PC-3 (cell line): ENCODE measurements around the gene TMEM161A. TPM values are rescaled to one million over a fixed set of nuclear protein-coding genes. Genes with fewer than 3 reads are reported as not detected.

Experiments
- ATAC-seq: fragments of 200-7000 bp; cut with Tn5 transposase; 2 replicates; pipeline ENCODE4 v1.9.1; 2020; ENCODE audit warnings: mild to moderate bottlenecking, moderate library complexity
- BruUV-seq: library from RNA; stranded (reverse); fragments of 400-500 nt; replicated peaks from 2 replicates; lab custom pipeline; 2021; lab: Mats Ljungman, UMichigan
- CTCF ChIA-PET: fragments of 300-600 bp; sonication (Branson Sonifier 250); formaldehyde crosslinking; loops from one replicate; lab custom pipeline; 2022; ENCODE audit warnings: antibody characterized with exemption; lab: Charles Lee
- POLR2A ChIA-PET: fragments of 300-600 bp; sonication (Branson Sonifier 250); formaldehyde crosslinking; loops from one replicate; lab custom pipeline; 2022; ENCODE audit warnings: antibody characterized with exemption; ENCODE audit not compliant: unreplicated experiment; lab: Charles Lee
- DNase-seq: peaks from one replicate; pipeline ENCODE4 v3.0.0-alpha.2; 2015
- H2AFZ ChIP-seq: fragments of 300-600 bp; sonication (generic); 2 replicates; pipeline ENCODE4 v1.6.0; 2016; ENCODE audit warnings: antibody characterized with exemption, low read length
- H3F3A ChIP-seq: fragments of 300-600 bp; sonication (generic); one replicate; pipeline ENCODE4 v1.6.0; 2017; ENCODE audit warnings: antibody characterized with exemption, low read length, control low read depth, mild to moderate bottlenecking; ENCODE audit not compliant: unreplicated experiment
- H3K27ac ChIP-seq: fragments of 300-600 bp; sonication (generic); 2 replicates; pipeline ENCODE4 v1.5.1; 2016; ENCODE audit warnings: mild to moderate bottlenecking, low read length
- H3K27me3 ChIP-seq: fragments of 300-600 bp; sonication (generic); 2 replicates; pipeline ENCODE4 v1.6.1; 2016; ENCODE audit warnings: low read length, mixed read lengths
- H3K36me3 ChIP-seq: fragments of 300-600 bp; sonication (generic); 2 replicates; pipeline ENCODE4 v1.6.1; 2016; ENCODE audit warnings: low read depth, mixed run types, low read length, mixed read lengths
- H3K4me1 ChIP-seq: fragments of 300-600 bp; sonication (generic); 2 replicates; pipeline ENCODE4 v1.5.1; 2016; ENCODE audit warnings: low read length; ENCODE audit not compliant: insufficient read depth
- H3K4me2 ChIP-seq: fragments of 300-600 bp; sonication (generic); 2 replicates; pipeline ENCODE4 v1.6.0; 2016; ENCODE audit warnings: low read length
- H3K4me3 ChIP-seq: fragments of 300-600 bp; sonication (generic); 2 replicates; pipeline ENCODE4 v1.5.1; 2016; ENCODE audit warnings: mild to moderate bottlenecking, low read length, mixed read lengths
- H3K79me2 ChIP-seq: fragments of 300-600 bp; sonication (generic); 2 replicates; pipeline ENCODE4 v1.6.1; 2017; ENCODE audit warnings: low read length, mixed read lengths
- H3K9ac ChIP-seq: fragments of 300-600 bp; sonication (generic); 2 replicates; pipeline ENCODE4 v1.6.0; 2016; ENCODE audit warnings: mild to moderate bottlenecking, low read length
- H3K9me2 ChIP-seq: fragments of 300-600 bp; sonication (generic); replicated peaks from 2 replicates; pipeline ENCODE4 v1.6.1; 2016; ENCODE audit warnings: mixed run types, low read length, mixed read lengths
- H3K9me3 ChIP-seq: fragments of 300-600 bp; sonication (generic); 2 replicates; pipeline ENCODE4 v1.6.1; 2016; ENCODE audit warnings: low read length, mixed read lengths
- H4K20me1 ChIP-seq: fragments of 300-600 bp; sonication (generic); 2 replicates; pipeline ENCODE4 v1.6.1; 2016; ENCODE audit warnings: low read length, mixed read lengths
- EZH2 ChIP-seq: fragments of 300-600 bp; sonication (generic); IDR thresholded peaks from one replicate; pipeline ENCODE4 v1.6.1; 2017; ENCODE audit warnings: antibody characterized with exemption, mild to moderate bottlenecking, low read length; ENCODE audit not compliant: unreplicated experiment
- EZH2phosphoT487 ChIP-seq: fragments of 300-600 bp; sonication (generic); IDR thresholded peaks from 2 replicates; pipeline ENCODE4 v1.6.1; 2018; ENCODE audit warnings: mild to moderate bottlenecking, antibody characterized with exemption, low read length, borderline replicate concordance
- intact Hi-C: fragments of 100-400 bp; cut with micrococcal nuclease; formaldehyde crosslinking; loops from 2 replicates; pipeline ENCODE4 v1.9.0; 2023
- total RNA-seq: library from RNA; depleted of rRNA; stranded (reverse); fragments of >200 nt; gene quantifications from 2 replicates; pipeline ENCODE4 v1.2.3, GENCODE V29; 2014
- TF ChIP-seq, protein P1 (sequence below): fragments of 300-600 bp; sonication (generic); conservative IDR thresholded peaks from 2 replicates; pipeline ENCODE4 v1.5.1; 2017; ENCODE audit warnings: antibody characterized with exemption, low read depth, mild to moderate bottlenecking, low read length

Gene TMEM161A
- total RNA-seq, 1 experiment from 2014 or later, result 49.9 TPM

DNA sequence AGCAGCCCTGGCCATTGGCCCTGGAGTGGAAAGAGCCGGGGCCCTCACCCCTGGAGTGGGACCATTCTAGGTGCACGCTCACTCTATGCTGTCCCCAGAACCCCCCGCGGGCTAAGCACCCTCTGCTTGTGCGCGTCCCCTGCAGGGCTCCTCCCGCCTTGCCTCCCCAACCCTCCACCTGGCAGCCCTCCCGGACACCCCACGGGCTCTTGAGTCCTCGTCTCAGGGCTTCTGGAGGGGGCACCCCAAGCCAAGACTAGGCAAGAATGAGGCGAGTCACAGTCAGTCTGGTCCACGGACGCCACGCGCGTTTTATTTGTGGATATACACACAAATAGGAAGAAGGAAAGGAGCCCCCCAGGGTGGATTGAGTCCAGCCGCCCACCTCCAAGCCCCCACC, 7.0 kb upstream of the TMEM161A start:
- Histone ChIP-seq H3K36me3 (peaks cover 3% of the 10 kb centered on the region), H3K27me3 (no peaks in the 10 kb centered on the region), H3K4me2 (no peak overlapping the region), H3F3A (no peaks in the 10 kb centered on the region), H3K4me1 (no peaks in the 10 kb centered on the region), H3K9ac (no peak overlapping the region), H2AFZ (no peak overlapping the region), H3K4me3 (no peak overlapping the region), H3K9me2 (no peaks in the 10 kb centered on the region), H3K27ac (no peak overlapping the region), H3K9me3 (no peaks in the 10 kb centered on the region), H3K79me2 (no peaks in the 10 kb centered on the region), H4K20me1 (no peaks in the 10 kb centered on the region)
- TF ChIP-seq, protein P1, sequence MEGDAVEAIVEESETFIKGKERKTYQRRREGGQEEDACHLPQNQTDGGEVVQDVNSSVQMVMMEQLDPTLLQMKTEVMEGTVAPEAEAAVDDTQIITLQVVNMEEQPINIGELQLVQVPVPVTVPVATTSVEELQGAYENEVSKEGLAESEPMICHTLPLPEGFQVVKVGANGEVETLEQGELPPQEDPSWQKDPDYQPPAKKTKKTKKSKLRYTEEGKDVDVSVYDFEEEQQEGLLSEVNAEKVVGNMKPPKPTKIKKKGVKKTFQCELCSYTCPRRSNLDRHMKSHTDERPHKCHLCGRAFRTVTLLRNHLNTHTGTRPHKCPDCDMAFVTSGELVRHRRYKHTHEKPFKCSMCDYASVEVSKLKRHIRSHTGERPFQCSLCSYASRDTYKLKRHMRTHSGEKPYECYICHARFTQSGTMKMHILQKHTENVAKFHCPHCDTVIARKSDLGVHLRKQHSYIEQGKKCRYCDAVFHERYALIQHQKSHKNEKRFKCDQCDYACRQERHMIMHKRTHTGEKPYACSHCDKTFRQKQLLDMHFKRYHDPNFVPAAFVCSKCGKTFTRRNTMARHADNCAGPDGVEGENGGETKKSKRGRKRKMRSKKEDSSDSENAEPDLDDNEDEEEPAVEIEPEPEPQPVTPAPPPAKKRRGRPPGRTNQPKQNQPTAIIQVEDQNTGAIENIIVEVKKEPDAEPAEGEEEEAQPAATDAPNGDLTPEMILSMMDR, result no peak
- TF ChIP-seq EZH2, result no peak
- TF ChIP-seq EZH2phosphoT487, result no peak
- intact Hi-C loops, result no loop called here
- DNase-seq (no peak), ATAC-seq (no peak)
- ChIA-PET CTCF (no interaction called here), POLR2A (no interaction called here)
- no TSS peak for BruUV-seq

DNA sequence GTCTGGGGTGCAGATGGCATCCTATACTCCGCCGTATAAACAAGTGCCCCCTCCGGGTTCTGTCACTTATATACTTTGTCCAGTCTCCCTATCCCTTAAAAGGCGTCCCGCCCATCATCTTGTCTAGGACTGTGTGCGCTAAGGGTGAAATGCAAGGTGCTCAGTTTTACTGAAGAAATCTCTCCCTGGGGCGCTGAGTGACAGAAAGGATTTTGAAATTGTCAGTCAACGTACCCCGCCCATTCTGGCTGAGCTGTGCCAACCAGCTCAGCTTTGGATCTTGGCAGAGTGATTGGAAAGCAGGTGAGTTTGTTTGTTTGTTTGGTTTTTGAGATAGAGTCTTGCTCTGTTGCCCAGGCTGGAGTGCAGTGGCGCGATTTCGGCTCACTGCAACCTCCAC, 4.1 kb upstream of the TMEM161A start:
- CTCF ChIA-PET, result no interaction called here
- no peak overlapping the region for H3K4me3 ChIP-seq
- no peaks in the 10 kb centered on the region for H3K9me3 ChIP-seq
- H3K4me1 ChIP-seq, result peaks cover 6% of the 10 kb centered on the region; the same call in 1 of the 2 replicates
- no peak for TF ChIP-seq EZH2phosphoT487
- TF ChIP-seq, protein P1, result no peak
- TF ChIP-seq EZH2, result no peak
- H3K36me3 ChIP-seq, result no peaks in the 10 kb centered on the region; the same call in 1 of the 2 replicates
- no peak for DNase-seq
- no peaks in the 10 kb centered on the region for H3K27me3 ChIP-seq
- H3F3A ChIP-seq, result no peaks in the 10 kb centered on the region
- BruUV-seq, result no TSS peak
- H2AFZ ChIP-seq, result no peak overlapping the region
- no peak overlapping the region for H3K27ac ChIP-seq
- H3K79me2 ChIP-seq, result peaks cover 8% of the 10 kb centered on the region
- POLR2A ChIA-PET, result no interaction called here
- intact Hi-C loops, result no loop called here
- no peak overlapping the region for H3K9ac ChIP-seq
- H3K4me2 ChIP-seq, result no peak overlapping the region
- no peak for ATAC-seq
- H4K20me1 ChIP-seq, result no peaks in the 10 kb centered on the region
- H3K9me2 ChIP-seq, result no peaks in the 10 kb centered on the region

DNA sequence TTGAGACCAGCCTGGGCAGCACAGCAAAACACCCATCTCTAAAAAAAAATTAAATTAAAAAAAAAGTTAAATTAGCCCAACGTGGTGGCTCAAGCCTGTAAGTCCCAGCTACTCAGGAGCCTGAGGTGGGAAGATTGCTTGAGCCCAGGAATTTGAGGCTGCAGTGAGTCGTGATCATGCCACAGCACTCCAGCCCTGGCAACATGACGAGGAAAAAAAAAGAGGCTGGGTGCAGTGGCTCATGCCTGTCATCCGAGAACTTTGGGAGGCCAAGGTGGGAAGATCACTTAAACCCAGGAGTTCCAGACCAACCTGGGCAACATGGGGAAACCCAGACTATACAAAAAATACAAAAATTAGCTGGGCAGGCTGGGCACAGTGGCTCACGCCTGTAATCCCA, 2.2 kb upstream of the TMEM161A start:
- H3K79me2 ChIP-seq, result peaks cover 13% of the 10 kb centered on the region
- no peak overlapping the region for H3K4me3 ChIP-seq
- H3K4me1 ChIP-seq, result peaks cover 11% of the 10 kb centered on the region; the same call in 1 of the 2 replicates
- H3K4me2 ChIP-seq, result no peak overlapping the region
- ATAC-seq (no peak), DNase-seq (no peak)
- no peak for TF ChIP-seq EZH2
- TF ChIP-seq, protein P1, result no peak
- no peak for TF ChIP-seq EZH2phosphoT487
- no peaks in the 10 kb centered on the region for H3K36me3 ChIP-seq
- intact Hi-C loops, result no loop called here
- BruUV-seq, result no TSS peak
- H4K20me1 ChIP-seq, result no peaks in the 10 kb centered on the region
- no peaks in the 10 kb centered on the region for H3F3A ChIP-seq
- no peaks in the 10 kb centered on the region for H3K9me3 ChIP-seq
- ChIA-PET POLR2A (no interaction called here), CTCF (interaction anchor here (0.6 kb wide), 1 partner anchor 34 kb away, joined by 3 read pairs; no protein-coding TSS in a partner anchor)
- no peaks in the 10 kb centered on the region for H3K27me3 ChIP-seq
- H3K9me2 ChIP-seq, result no peaks in the 10 kb centered on the region
- H3K9ac ChIP-seq, result no peak overlapping the region
- H2AFZ ChIP-seq, result no peak overlapping the region
- H3K27ac ChIP-seq, result no peak overlapping the region
